GM19324 (cell line): Measurements from ENCODE around the gene DIP2B.
"Not testable (repeated sequence)": the region's sequence is repeated elsewhere in the genome, so short reads cannot be mapped to it uniquely, and the experiment has no call there.

Experiments
- ATAC-seq: cut with Tn5 transposase; IDR thresholded peaks from one replicate; pipeline ENCODE4 v1.9.1; 2021; ENCODE audit warnings: mild to moderate bottlenecking, moderate library complexity; ENCODE audit not compliant: unreplicated experiment, low FRiP score

The DIP2B gene

GRCh38 chr12:50546441-50547318, 41.9 kb downstream of the DIP2B start:
- ATAC-seq = no peak

DNA sequence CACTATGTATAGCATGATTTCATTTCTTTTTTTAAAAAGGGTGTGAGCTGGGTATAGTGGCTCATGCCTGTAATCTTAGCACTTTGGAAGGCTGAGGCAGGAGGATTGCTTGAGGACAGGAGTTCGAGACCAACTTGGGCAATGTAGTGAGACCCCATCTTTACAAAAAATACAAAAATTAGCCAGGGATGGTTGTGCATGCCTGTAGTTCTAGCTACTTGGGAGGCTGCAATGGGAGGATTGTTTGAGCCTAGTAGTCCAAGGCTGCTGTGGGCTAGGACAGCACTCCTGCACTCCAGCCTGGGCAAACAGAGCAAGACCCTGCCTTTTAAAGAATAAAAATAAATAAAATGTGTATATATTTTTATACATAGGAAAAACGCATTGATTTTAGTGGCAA, 43.0 kb downstream of the DIP2B start:
- no peak for ATAC-seq

- no peak for ATAC-seq
Observed at GRCh38 chr12:50549885-50550284, 45.1 kb downstream of the DIP2B start.

- no peak for ATAC-seq
Observed at GRCh38 chr12:50550530-50551223, 45.9 kb downstream of the DIP2B start.

DNA sequence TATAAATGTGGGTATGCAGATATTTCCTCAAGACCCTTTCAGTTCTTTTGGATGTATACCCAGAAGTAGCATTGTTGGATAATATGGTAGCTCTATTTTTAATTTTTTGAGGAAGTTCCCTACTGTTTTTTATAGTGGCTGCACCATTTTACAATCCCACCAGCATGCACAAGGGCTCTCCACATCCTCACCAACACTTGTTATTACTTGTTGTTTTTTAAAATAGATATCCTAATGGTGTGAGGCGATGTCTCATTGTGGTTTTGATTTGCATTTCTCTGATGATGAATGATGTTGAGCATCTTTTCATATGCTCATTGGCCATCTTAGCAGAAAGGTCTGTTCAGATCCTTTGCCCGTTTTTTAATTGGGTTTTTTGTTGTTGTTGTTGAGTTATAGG, 47.1 kb downstream of the DIP2B start:
- no peak for ATAC-seq

DNA sequence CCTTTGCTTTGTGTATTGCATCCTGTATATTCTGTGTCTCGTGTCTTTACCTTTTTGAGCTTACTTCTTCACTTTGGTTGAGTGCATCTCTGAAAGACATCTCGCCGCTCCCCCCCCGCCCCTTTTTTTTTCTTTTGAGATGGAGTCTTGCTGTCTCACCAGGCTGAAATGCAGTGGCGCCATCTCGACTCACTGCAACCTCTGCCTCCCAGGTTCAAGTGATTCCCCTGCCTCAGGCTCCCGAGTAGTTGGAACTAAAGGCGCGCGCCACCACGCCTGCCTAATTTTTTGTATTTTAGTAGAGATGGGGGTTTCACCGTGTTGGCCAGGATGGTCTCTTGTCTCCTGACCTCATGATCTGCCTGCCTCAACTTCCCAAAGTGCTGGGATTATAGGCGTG, 49.9 kb downstream of the DIP2B start:
- no peak for ATAC-seq

DNA sequence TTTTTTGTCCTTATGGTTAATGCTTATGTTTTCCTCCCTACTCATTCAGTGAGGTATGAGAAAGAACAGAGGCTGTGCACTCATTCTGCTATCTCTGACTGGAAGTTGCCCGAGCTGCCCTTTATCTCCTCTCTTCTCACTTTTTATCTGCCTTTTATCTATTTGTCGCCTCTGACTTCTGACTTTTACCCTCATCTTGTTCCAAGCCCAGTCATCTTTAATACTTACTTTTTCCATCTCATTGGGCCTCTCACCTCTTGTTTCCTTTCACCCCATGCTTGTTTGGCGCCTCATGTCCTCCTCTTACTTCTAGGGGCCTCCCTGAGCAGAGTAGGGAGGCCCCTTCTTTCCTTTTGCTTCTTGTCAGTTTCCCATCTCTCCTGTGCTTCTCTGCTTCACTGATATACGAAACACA, 50.7 kb downstream of the DIP2B start:
- ATAC-seq = no peak

DNA sequence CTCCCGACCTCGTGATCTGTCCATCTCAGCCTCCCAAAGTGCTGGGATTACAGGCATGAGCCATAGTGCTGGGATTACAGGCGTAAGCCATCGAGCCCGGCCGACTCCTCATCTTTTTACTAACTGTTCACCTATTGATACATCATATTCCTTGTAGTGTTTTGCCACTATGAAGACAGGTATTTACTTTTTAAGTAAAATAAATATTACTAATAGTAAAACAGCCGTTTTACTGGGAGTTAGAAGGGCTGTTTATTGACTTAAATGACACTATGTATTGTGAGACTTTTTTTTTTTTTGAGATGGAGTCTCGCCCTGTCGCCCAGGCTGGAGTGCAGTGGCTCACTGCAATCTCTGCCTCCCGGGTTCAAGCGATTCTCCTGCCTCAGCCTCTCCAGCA, 51.5 kb downstream of the DIP2B start:
- ATAC-seq = no peak

- not testable (repeated sequence) for ATAC-seq
Observed at GRCh38 chr12:50556796-50557195, 52.0 kb downstream of the DIP2B start.

DNA sequence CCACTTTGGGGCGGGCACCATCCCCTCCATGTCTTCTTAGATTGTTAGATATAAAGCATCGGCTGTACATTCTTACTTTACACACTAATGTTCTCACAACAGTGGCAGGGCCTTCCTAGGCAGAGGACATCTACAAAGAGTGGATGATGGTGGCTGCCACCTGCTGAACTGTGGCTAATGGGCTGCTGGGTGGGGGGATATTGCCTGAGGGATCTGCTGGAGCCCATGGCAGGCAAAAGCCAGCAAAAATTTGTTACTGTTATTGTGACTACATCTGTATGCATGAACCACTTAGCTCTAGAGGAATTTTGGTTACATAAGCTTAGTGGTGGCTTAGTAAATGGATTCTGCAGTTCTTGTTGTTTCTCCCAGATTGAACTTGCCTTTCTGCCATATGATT, 52.6 kb downstream of the DIP2B start:
- ATAC-seq = no peak

- ATAC-seq = no peak
Observed at GRCh38 chr12:50558970-50559369, 54.2 kb downstream of the DIP2B start.

DNA sequence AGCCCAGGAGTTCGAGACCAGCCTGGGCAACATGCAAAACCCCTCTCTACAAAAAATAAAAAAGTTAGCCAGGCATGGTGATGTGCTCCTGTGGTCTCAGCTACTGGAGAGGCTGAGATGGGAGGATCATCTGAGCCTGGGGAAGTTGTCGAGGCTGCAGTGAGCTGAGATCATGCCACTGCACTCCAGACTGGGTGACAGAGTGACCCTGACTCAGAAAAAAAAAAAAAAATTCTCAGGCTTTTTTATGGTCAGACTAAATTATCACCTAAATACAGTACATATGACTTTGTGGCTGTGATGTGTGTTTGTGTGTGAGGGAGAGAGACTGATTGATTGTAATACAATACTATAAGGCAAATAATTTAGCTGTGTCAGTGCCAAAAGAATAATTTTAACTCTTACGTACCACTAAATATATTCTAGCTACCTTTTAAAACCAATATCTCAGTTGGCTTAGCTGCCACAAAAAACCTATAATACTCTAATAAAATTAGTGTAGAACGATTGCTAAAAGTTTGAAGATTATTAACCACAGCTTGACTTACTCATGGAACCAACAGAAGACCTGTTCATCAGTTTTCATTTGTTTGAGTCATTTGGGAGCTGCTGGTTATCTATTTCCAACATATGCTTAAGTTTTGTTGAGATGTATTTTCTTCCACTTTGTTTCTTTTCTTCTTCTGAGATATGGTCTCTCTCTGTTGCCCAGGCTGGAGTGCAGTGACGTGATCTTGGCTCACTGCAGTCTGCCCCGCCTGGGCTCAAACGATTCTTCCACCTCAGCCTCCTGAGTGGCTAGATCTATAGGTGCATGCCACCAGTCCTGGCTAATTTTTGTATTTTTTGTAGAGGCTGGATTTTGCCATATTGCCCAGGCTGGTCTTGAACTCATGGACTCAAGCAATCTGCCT, 58.0 kb downstream of the DIP2B start:
- no peak for ATAC-seq

GRCh38 chr12:50563434-50563787, 58.6 kb downstream of the DIP2B start:
- no peak for ATAC-seq

DNA sequence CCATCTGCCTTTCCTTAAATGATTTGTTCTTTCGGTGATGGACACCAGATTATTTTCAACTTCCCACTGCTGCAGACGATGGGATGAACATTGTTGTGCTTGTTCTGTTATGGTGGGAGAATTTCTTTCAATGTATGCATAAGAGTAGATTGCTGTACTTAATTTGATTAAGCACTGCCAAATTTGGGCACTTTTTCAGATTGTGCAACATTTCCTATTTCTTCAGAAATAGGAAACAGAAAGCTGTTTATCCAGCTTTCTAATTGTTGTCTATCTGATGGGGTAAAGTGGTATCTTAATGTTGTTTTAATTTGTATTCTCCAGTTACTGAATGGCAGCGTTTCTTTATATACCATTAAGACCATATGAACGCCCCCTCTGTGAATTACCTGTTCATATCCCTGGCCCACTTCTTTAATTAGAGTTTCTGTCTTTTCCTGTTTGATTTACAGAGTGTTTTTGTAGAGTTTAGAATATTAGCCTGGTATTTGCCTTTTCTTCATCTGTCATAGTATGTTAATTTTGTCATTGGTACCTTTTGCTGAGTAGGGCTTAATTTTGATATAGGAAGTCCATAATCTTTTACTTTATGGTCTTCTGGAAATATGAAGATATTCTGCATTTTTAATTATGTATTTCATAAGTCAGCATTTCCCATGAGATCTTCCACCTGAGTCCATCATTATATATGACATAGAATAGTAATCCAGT, 59.6 kb downstream of the DIP2B start:
- no peak for ATAC-seq

DNA sequence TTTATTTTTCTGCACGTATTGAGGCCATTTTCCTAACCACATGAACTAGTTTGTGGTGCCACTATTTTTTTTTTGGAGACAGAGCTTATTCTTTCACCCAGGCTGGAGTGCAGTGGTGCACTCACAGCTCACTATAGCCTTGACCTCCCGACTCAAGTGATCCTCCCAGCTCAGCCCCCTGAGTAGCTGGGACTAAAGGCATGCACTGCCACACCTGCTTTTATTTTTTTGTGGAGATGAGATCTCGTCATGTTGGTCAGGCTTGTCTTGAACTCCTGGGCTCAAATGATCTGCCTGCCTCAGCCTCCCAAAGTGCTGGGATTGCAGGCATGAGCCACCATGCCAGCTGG, 60.1 kb downstream of the DIP2B start:
- no peak for ATAC-seq

- ATAC-seq = no peak
Observed at GRCh38 chr12:50566066-50566465, 61.3 kb downstream of the DIP2B start.

GRCh38 chr12:50567926-50568325, 63.1 kb downstream of the DIP2B start:
- no peak for ATAC-seq

GRCh38 chr12:50568338-50569091, 63.7 kb downstream of the DIP2B start:
- no peak for ATAC-seq

DNA sequence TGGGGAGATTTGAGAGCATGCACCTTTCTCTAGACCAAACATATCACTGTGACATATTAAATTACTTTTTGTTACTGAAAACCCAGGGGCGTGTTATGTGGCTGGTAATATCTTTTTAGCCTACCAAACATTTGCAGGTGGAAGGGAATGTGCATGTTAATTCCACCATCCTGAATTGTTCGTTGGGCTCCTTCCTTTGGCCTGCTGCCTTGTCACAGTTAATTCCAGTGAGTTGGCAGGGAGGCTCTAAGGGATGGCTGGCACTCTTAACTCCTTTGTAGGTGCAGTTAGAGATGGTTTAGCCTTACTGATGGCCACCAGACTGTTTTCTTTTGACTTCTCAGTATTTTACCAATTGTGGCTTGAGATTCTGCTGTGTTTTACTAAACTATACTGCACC, 64.5 kb downstream of the DIP2B start:
- ATAC-seq = no peak

DNA sequence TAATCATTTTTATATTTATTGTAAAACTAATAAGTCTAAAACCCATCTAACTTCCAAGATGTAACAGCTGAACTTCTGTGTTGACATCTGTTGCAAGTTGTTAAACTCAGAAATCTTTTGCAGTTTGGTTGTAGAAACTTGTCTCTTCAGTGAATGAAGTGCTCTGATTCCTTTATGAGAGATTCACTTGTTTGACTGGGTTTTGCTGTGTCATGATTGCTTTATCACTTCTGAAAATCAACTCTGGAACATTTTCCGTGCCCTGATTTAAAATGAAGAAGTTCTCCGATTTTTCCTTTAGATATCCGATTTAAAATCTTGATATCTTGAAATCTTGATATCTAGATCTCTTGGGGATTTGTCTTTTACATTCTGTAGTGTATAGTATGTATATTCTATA, 65.1 kb downstream of the DIP2B start:
- no peak for ATAC-seq
